HepG2 (cell line): ENCODE results near the gene TOMM6. TPM values are rescaled to one million over a fixed set of nuclear protein-coding genes. Genes with fewer than 3 reads are reported as not detected.

Experiments
- FOXM1 ChIP-seq: sonication (generic); formaldehyde crosslinking; IDR thresholded peaks from 2 replicates; pipeline ENCODE4 v1.5.0; 2020; ENCODE audit warnings: missing genetic modification reagents
- HNF4A ChIP-seq: sonication (generic); formaldehyde crosslinking; IDR thresholded peaks from 2 replicates; pipeline ENCODE4 v1.4.0; 2020; ENCODE audit warnings: missing genetic modification reagents
- ISL2 ChIP-seq: sonication (generic); formaldehyde crosslinking; IDR thresholded peaks from 2 replicates; pipeline ENCODE4 v1.5.0; 2020; ENCODE audit warnings: missing genetic modification reagents
- MEIS1 ChIP-seq: sonication (generic); formaldehyde crosslinking; IDR thresholded peaks from 2 replicates; pipeline ENCODE4 v1.9.0; 2021; ENCODE audit warnings: mild to moderate bottlenecking, missing genetic modification reagents, moderate library complexity, borderline replicate concordance
- MNT ChIP-seq: fragments of 450-650 bp; IDR thresholded peaks from 2 replicates; pipeline ENCODE4 v1.6.1; 2016
- NFE2L2 ChIP-seq: fragments of 150-350 bp; IDR thresholded peaks from 2 replicates; pipeline ENCODE4 v1.6.1; 2014; ENCODE audit warnings: low read length
- PHF21A ChIP-seq: sonication (generic); formaldehyde crosslinking; IDR thresholded peaks from 2 replicates; pipeline ENCODE4 v1.5.0; 2020; ENCODE audit warnings: mild to moderate bottlenecking, missing genetic modification reagents
- RELA ChIP-seq: sonication (generic); formaldehyde crosslinking; IDR thresholded peaks from 2 replicates; pipeline ENCODE4 v1.4.0; 2020; ENCODE audit warnings: missing genetic modification reagents
- SALL2 ChIP-seq: sonication (generic); formaldehyde crosslinking; IDR thresholded peaks from 2 replicates; pipeline ENCODE4 v1.8.1; 2023; ENCODE audit warnings: mild to moderate bottlenecking, missing genetic modification reagents, inconsistent platforms
- SNAPC4 ChIP-seq: sonication (generic); formaldehyde crosslinking; IDR thresholded peaks from 2 replicates; pipeline ENCODE4 v1.4.0; 2020; ENCODE audit warnings: mild to moderate bottlenecking, missing genetic modification reagents
- SOX6 ChIP-seq, 2 experiments: fragments of 450-650 bp in 1 of 2; sonication (generic) in 1 of 2; formaldehyde crosslinking in 1 of 2; IDR thresholded peaks; 2 replicates each; pipeline versions ENCODE4 v1.4.0 to v1.6.1; 2017 to 2020; ENCODE audit warnings: antibody characterized with exemption in 1 of 2, mild to moderate bottlenecking in 1 of 2, missing genetic modification reagents in 1 of 2
- TGIF2 ChIP-seq: IDR thresholded peaks from 2 replicates; pipeline ENCODE4 v1.6.1; 2016; ENCODE audit warnings: control low read depth, missing compliant biosample characterization
- ZNF12 ChIP-seq: sonication (generic); formaldehyde crosslinking; IDR thresholded peaks from 2 replicates; pipeline ENCODE4 v1.5.0; 2020; ENCODE audit warnings: missing genetic modification reagents
- ZNF143 ChIP-seq: sonication (generic); formaldehyde crosslinking; IDR thresholded peaks from 2 replicates; pipeline ENCODE4 v1.4.0; 2020; ENCODE audit warnings: missing genetic modification reagents
- ZNF17 ChIP-seq: sonication (generic); formaldehyde crosslinking; IDR thresholded peaks from 2 replicates; pipeline ENCODE4 v1.5.0; 2020; ENCODE audit warnings: mild to moderate bottlenecking, missing genetic modification reagents
- ZNF446 ChIP-seq: sonication (generic); formaldehyde crosslinking; IDR thresholded peaks from 2 replicates; pipeline ENCODE4 v1.5.0; 2020; ENCODE audit warnings: mild to moderate bottlenecking, missing genetic modification reagents
- ZNF510 ChIP-seq: sonication (generic); formaldehyde crosslinking; IDR thresholded peaks from 2 replicates; pipeline ENCODE4 v1.4.0; 2020; ENCODE audit warnings: low read depth, mild to moderate bottlenecking, missing genetic modification reagents
- polyA plus RNA-seq, 8 experiments: library from polyadenylated mRNA; depleted of rRNA in 3 of 8; stranded (reverse) in 7 of 8; unstranded in 1 of 8; fragments of >200 nt; fragmentation: Illumina TruSeq in 4 of 8; extraction: Trizol in 4 of 8; gene quantifications; 2 replicates each; pipeline versions ENCODE4 v1.2.1 to v1.2.3, GENCODE V29; 2011 to 2016; ENCODE audit warnings: low read depth in 4 of 8, missing spikeins in 1 of 8, mixed read lengths in 1 of 8; ENCODE audit not compliant: insufficient read depth in 1 of 8
- total RNA-seq, 5 experiments: library from RNA; depleted of rRNA; stranded (reverse); fragments of >200 nt; fragmentation: Illumina TruSeq; extraction: Trizol; gene quantifications; 2 replicates each; pipeline ENCODE4 v1.2.3, GENCODE V29; 2016; ENCODE audit warnings: low read depth in 1 of 5
- TF ChIP-seq, protein P1 (sequence below): sonication (generic); formaldehyde crosslinking; IDR thresholded peaks from 2 replicates; pipeline ENCODE4 v1.4.0; 2020; ENCODE audit warnings: missing genetic modification reagents

Gene TOMM6
- total and polyA plus RNA-seq, 2 of the 13 experiments (the other 11 are each of a cell fraction or from before 2014, with no cell fraction given), result 320 to 321 TPM

GRCh38 chr6:41741625-41742490 lies 45.6 kb upstream of the TOMM6 start (continued):
- no peak for TF ChIP-seq RELA (CRISPR knock-in tag)
- TF ChIP-seq SNAPC4, result no peak
- TF ChIP-seq SALL2 (CRISPR knock-in tag), result 0 out of 2 replicates have a peak, but pooled peaks have one; percentile 29
- no peak for TF ChIP-seq ZNF446 (CRISPR knock-in tag)
- no peak for TF ChIP-seq NFE2L2
- TF ChIP-seq ISL2 (CRISPR knock-in tag), result peak; percentile 60; the same call in 1 of the 2 replicates
- TF ChIP-seq ZNF510, result no peak
- TF ChIP-seq SOX6 (IDR thresholded peaks at IDR 0.05), result no peak
- peak; percentile 96 for TF ChIP-seq SOX6 (CRISPR knock-in tag; IDR thresholded peaks at IDR 0.05)
- no peak for TF ChIP-seq MNT
- no peak for TF ChIP-seq ZNF17 (CRISPR knock-in tag)
- TF ChIP-seq ZNF12 (CRISPR knock-in tag), result 0 out of 2 replicates have a peak, but pooled peaks have one; percentile 51
- TF ChIP-seq, protein P1, sequence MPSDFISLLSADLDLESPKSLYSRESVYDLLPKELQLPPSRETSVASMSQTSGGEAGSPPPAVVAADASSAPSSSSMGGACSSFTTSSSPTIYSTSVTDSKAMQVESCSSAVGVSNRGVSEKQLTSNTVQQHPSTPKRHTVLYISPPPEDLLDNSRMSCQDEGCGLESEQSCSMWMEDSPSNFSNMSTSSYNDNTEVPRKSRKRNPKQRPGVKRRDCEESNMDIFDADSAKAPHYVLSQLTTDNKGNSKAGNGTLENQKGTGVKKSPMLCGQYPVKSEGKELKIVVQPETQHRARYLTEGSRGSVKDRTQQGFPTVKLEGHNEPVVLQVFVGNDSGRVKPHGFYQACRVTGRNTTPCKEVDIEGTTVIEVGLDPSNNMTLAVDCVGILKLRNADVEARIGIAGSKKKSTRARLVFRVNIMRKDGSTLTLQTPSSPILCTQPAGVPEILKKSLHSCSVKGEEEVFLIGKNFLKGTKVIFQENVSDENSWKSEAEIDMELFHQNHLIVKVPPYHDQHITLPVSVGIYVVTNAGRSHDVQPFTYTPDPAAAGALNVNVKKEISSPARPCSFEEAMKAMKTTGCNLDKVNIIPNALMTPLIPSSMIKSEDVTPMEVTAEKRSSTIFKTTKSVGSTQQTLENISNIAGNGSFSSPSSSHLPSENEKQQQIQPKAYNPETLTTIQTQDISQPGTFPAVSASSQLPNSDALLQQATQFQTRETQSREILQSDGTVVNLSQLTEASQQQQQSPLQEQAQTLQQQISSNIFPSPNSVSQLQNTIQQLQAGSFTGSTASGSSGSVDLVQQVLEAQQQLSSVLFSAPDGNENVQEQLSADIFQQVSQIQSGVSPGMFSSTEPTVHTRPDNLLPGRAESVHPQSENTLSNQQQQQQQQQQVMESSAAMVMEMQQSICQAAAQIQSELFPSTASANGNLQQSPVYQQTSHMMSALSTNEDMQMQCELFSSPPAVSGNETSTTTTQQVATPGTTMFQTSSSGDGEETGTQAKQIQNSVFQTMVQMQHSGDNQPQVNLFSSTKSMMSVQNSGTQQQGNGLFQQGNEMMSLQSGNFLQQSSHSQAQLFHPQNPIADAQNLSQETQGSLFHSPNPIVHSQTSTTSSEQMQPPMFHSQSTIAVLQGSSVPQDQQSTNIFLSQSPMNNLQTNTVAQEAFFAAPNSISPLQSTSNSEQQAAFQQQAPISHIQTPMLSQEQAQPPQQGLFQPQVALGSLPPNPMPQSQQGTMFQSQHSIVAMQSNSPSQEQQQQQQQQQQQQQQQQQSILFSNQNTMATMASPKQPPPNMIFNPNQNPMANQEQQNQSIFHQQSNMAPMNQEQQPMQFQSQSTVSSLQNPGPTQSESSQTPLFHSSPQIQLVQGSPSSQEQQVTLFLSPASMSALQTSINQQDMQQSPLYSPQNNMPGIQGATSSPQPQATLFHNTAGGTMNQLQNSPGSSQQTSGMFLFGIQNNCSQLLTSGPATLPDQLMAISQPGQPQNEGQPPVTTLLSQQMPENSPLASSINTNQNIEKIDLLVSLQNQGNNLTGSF (CRISPR knock-in tag), result no peak
- TF ChIP-seq MEIS1, result no peak
- peak; percentile 92 for TF ChIP-seq PHF21A (CRISPR knock-in tag)
- TF ChIP-seq FOXM1, result no peak
- TF ChIP-seq HNF4A (CRISPR knock-in tag), result peak; percentile 87
- TF ChIP-seq TGIF2, result peak; percentile 51; the same call in 1 of the 2 replicates
- peak; percentile 53; the same call in 1 of the 2 replicates for TF ChIP-seq ZNF143 (CRISPR knock-in tag)
